SK-MEL-5 (cell line): ENCODE data around the gene VPS13D. TPM values are rescaled to one million over a fixed set of nuclear protein-coding genes. Genes with fewer than 3 reads are reported as not detected.
A peak's percentile ranks its signal among the peaks of the same experiment; 100 is the strongest.

ENCODE experiments used
- DNase-seq: peaks from one replicate; pipeline ENCODE4 v3.0.0-alpha.2; 2016; ENCODE audit warnings: low read depth, low spot score
- in situ Hi-C: cut with HindIII; loops from 2 replicates; pipeline ENCODE4 v1.10.0; 2016; ENCODE audit warnings: low sequenced_read_pairs, high pct_unique_total_duplicates, low pct_unique_long_range_greater_than_20kb
- total RNA-seq: library from RNA; depleted of rRNA; stranded (reverse); fragments of >200 nt; shearing (Covaris generic); gene quantifications from 2 replicates; pipeline ENCODE4 v1.2.3, GENCODE V29; 2014

VPS13D gene
- total RNA-seq, 1 experiment from 2014 or later = 8.9 TPM

GRCh38 chr1:12436817-12437599 lies 207.2 kb downstream of the VPS13D start:
- DNase-seq = no peak
- in situ Hi-C loops = no loop called here

- DNase-seq = no peak
- in situ Hi-C loops = no loop called here
These were observed 207.8 kb downstream of the VPS13D start for GRCh38 chr1:12437629-12438028.

- DNase-seq = no peak
- in situ Hi-C loops = no loop called here
These were observed 208.6 kb downstream of the VPS13D start for GRCh38 chr1:12438349-12438924.

GRCh38 chr1:12439073-12439472 lies 209.2 kb downstream of the VPS13D start:
- DNase-seq = no peak
- in situ Hi-C loops = no loop called here

- no peak for DNase-seq
- in situ Hi-C loops = no loop called here
These were observed 211.7 kb downstream of the VPS13D start for GRCh38 chr1:12441414-12442105.

GRCh38 chr1:12442217-12442616 lies 212.4 kb downstream of the VPS13D start:
- no peak for DNase-seq
- in situ Hi-C loops = no loop called here

- in situ Hi-C loops = no loop called here
- no peak for DNase-seq
These were observed 213.3 kb downstream of the VPS13D start for GRCh38 chr1:12443151-12443550.

GRCh38 chr1:12444329-12444841 lies 214.6 kb downstream of the VPS13D start:
- in situ Hi-C loops = no loop called here
- DNase-seq = no peak

- in situ Hi-C loops = no loop called here
- DNase-seq = no peak
These were observed 215.4 kb downstream of the VPS13D start for GRCh38 chr1:12445257-12445656.

- no peak for DNase-seq
- in situ Hi-C loops = no loop called here
These were observed 216.8 kb downstream of the VPS13D start for GRCh38 chr1:12446593-12446992.

- in situ Hi-C loops = no loop called here
- DNase-seq = no peak
These were observed 217.5 kb downstream of the VPS13D start for GRCh38 chr1:12447307-12447706.

- DNase-seq = no peak
- in situ Hi-C loops = no loop called here
These were observed 218.1 kb downstream of the VPS13D start for GRCh38 chr1:12447849-12448312.

- in situ Hi-C loops = no loop called here
- DNase-seq = no peak
These were observed 218.9 kb downstream of the VPS13D start for GRCh38 chr1:12448746-12449177.

- DNase-seq = peak; percentile 7
- in situ Hi-C loops = no loop called here
These were observed 220.4 kb downstream of the VPS13D start for GRCh38 chr1:12450090-12450755.

- no peak for DNase-seq
- in situ Hi-C loops = no loop called here
These were observed 221.1 kb downstream of the VPS13D start for GRCh38 chr1:12450756-12451559.

GRCh38 chr1:12451560-12451900 lies 221.7 kb downstream of the VPS13D start:
- in situ Hi-C loops = no loop called here
- DNase-seq = no peak

GRCh38 chr1:12452262-12452661 lies 222.4 kb downstream of the VPS13D start:
- no peak for DNase-seq
- in situ Hi-C loops = no loop called here
